HG03025 (cell line): ENCODE data around the gene RCE1.

Source experiments
- ATAC-seq: cut with Tn5 transposase; IDR thresholded peaks from one replicate; pipeline ENCODE4 v1.9.1; 2021; ENCODE audit warnings: mild to moderate bottlenecking, moderate library complexity; ENCODE audit not compliant: unreplicated experiment, low FRiP score

RCE1 gene

DNA sequence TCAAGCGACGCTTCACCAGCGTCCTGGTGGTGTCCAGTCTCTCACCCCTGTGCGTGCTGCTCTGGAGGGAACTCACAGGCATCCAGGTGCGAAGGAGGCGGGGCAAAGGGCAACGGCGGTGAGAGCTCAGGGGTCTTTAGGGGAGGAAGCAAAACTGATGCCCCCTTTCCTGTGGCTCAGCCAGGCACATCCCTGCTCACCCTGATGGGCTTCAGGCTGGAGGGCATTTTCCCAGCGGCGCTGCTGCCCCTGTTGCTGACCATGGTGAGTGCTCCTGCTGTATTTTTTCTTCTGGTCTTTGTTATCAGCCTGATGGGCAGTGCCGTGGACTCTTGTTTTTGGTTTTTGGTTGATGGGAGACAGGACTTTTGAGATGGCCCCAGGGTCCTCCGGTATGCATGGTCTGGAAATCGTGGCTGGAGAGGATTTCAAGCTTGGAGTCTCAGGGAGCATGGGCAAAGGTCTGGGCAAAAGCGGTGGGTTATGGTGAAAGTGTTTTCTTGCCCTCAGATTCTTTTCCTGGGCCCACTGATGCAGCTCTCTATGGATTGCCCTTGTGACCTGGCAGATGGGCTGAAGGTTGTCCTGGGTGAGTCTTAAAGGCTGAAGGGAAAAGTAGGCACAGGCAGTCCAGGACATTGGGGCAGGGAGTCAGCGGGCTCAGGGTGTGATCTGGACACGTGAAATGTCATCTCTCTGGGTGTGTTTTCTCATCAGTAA lies 695 bp downstream of the RCE1 start:
- no peak for ATAC-seq

- ATAC-seq: no peak
These were observed 1.4 kb downstream of the RCE1 start for GRCh38 chr11:66844496-66845142.

- ATAC-seq: no peak
These were observed 2.1 kb downstream of the RCE1 start for GRCh38 chr11:66845143-66845875.

DNA sequence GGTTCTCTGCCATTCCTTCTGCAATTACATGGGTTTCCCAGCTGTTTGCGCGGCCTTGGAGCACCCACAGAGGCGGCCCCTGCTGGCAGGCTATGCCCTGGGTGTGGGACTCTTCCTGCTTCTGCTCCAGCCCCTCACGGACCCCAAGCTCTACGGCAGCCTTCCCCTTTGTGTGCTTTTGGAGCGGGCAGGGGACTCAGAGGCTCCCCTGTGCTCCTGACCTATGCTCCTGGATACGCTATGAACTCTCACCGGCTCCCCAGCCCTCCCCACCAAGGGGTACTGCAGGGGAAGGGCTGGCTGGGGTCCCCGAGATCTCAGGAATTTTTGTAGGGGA lies 2.6 kb downstream of the RCE1 start:
- ATAC-seq: no peak

- ATAC-seq: no peak
These were observed 3.4 kb downstream of the RCE1 start for GRCh38 chr11:66846671-66847091.

GRCh38 chr11:66847461-66848232 lies 4.4 kb downstream of the RCE1 start:
- no peak for ATAC-seq

GRCh38 chr11:66848671-66849500 lies 5.6 kb downstream of the RCE1 start:
- no peak for ATAC-seq

DNA sequence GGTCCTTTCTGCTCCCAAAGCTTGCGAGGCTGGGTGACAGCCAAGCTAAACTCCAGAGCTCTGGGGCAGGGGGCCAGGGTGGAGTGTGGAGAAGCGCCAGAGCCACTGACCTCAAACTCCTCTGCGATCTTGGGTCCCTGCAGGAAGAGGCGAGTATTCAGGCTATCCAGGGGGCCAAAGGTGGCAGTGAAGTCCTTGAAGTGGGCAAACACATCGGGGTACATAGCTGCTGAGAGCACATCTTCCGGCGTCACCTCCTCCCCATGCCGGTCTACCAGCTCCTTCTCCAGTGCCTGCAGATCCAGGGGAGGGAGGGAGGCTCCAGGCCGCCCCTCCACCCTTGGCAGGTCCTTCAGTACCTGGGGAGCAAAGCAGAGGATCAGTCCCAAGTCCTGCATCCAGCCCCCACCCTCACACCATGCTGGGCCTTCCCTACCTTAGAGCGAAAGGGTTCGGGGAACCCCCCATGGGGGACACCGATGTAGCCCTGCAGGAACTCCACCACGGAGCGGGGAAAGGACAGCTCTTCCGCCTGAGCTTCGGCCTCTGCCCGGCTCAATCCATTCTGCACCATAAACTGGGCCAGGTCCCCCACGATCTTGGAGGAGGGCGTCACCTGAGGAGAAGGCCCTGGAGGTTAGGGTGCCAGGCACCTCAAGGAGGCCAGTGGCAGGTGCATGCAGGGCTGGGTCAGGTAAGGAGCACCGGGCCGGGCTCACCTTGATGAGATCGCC lies 6.4 kb downstream of the RCE1 start:
- no peak for ATAC-seq

- ATAC-seq: no peak
These were observed 7.0 kb downstream of the RCE1 start for GRCh38 chr11:66850235-66850587.

DNA sequence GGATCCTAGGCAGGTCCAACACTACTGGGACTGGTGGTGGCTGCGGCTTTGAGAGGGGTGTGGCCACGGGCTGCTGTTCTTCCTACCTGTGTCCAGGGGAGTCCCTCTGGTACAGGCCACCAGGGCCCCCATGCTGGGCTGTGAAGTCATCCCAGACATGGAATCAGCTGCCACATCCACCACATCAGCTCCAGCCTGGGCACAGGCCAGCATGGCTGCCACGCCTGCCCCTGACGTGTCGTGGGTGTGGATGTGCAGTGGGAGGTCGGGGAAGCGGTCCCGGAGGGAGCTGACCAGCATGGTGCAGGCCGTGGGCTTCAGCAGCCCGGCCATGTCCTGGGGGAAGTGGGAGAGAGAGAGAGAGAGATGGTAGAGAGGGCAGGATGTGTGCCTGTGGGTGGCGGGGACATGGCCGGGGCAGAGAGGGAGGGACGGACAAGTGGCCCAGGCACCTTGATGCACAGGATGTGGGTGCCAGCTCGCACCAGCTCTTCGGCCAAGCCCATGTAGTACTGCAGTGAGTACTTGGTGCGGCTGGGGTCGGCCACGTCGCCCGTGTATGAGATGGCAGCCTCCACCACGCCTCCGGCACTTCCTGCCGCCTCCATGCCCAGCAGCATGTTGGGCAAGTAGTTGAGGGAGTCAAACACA lies 7.5 kb downstream of the RCE1 start:
- ATAC-seq: no peak

DNA sequence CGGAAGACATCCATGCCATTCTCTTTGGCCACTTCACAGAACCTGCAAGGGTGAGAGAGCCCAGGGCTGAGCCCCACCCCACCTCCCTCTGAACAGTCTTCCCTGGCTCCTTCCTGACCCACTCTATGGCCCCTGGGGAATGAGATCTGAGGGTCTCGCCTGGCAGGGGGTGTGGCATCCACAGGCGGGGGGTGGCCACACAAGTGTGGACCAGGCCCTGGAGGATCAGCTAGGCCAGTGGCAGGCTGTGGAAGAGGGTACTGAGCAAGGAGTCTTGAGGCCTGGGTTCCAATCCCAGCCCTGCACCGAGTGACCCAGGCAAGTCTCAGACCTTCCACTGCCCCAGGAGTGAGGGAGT lies 8.0 kb downstream of the RCE1 start:
- no peak for ATAC-seq

DNA sequence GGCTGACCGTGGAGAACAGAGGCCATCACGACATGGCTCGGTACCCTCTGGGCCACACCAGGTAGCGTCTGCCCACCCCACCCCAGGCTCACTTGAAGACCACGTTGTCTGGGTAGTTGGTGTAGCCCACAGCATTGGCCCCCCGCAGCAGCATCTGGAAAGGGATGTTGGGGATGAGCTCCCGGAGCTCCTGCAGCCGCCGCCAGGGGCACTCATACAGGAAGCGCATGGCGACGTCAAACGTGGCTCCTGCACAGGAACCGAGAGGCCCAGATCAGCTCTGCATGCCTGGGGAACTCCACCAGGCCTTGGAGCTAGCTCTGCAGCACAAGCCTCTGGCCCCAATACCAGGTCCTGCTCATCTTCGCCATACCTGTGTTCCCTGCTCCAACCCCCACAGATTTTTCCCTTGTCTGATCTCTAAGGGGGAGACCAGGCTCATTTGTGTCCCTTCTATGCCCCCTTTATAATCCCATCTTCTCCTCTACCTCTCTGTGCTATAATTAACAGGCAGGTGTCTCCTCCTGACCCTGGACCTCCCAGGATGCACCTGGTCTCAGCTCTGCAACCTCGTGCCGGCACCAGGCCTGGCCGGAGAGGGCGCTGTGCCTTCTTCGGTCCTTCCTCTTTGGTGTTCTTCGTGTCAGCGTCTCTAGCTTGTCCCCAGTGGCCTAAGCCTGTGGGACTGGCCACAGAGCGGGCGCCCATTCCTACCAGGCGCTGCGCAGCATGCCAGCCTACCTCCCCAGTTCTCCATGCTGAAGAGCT lies 8.6 kb downstream of the RCE1 start:
- no peak for ATAC-seq

DNA sequence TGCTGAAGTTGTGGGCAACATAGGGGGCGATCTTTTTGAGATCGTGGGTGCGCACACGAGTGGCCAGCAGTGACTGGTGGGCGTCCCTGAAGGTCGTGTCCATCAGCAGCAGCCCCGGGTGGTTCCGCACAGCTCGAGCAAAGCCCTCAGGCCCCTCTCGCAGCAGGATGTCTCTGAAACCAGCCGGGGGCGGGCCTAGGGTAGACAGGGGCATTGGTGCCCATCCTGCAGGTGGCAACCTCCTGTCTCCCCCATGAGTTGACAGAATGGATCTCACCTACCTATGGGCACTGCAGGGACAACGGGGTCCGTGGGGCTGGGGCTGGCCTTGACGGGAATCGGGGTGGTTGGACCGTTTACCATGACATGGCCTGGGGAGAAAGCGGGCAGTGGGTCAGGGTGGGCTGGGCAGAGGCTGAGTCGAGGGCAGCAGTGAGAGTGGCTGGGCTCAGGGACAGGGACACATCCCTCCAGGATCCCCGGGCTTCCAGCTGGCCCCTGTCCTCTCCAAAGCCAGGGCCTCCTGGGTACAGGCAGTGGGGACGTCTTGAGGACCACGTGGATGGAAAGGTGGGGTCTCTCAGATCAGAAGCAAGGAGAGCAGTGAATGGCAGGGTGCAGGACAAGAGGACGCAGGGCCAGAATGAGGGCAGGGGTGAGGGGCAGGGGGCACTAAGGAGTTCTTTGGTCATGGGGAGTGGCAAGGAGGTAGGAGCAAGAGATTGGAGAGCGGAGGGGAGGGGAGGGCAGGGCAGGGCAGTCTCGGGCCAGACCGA lies 9.4 kb downstream of the RCE1 start:
- ATAC-seq: no peak

- ATAC-seq: no peak
These were observed 10.3 kb downstream of the RCE1 start for GRCh38 chr11:66853242-66854229.

GRCh38 chr11:66854231-66854661 lies 11.0 kb downstream of the RCE1 start:
- no peak for ATAC-seq

DNA sequence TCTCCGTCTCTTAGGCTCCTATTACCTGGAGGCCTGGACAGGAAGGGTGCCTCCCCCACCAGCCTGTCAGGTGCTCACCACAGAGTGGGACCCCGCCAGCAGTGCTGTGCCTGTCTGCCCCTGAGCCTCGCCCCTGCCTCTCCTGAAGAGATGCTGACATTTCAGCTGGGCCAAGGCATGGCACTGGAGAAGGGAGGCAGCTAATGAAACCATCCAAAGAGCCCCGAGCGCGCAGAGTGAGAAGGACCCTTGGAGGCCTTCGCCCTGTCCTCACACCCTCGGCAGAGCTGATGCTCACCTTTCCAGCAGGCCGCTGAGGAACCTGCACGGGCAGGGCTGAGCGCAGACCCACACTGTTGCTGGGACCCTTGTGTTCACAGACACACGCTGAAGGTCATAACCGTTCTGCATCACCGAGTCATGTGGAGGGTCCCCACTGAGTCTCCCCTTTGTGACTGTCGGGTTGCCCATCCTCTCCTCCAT lies 11.5 kb downstream of the RCE1 start:
- no peak for ATAC-seq
